ENCODE measurements around the gene PMP22. TPM values are rescaled to one million over a fixed set of nuclear protein-coding genes. Genes with fewer than 3 reads are reported as not detected.

PMP22 gene
- total and polyA plus RNA-seq, 2 donors from 2014 or later, result 37.0 to 73.6 TPM

- TF ChIP-seq CTCF (IDR thresholded peaks at IDR 0.05; ENCODE audit: borderline replicate concordance, extremely low read depth, insufficient read depth), result no peak
- FAIRE-seq (no peak), DNase-seq (peak in 1 of 5 donors; percentile 81)
- H3K4me1 ChIP-seq (ENCODE audit: control insufficient read depth in 2 of 3, insufficient read depth in 2 of 3, low read depth in 1 of 3, low read length in 3 of 3), result peaks cover 0 to 6% (median 0%) of the 10 kb centered on the region in 3 donors
- no peak overlapping the region for H3K27ac ChIP-seq (ENCODE audit: low read depth in 2 of 2, low read length in 2 of 2)
- H3K4me3 ChIP-seq (ENCODE audit: low read length in 3 of 3), result no peak overlapping the region
- peaks cover 5% of the 10 kb centered on the region for H3K27me3 ChIP-seq (ENCODE audit: control insufficient read depth, insufficient read depth, low read length)
- H3K9me3 ChIP-seq (ENCODE audit: control insufficient read depth in 2 of 3, insufficient read depth in 1 of 3, low read length in 3 of 3), result no peaks in the 10 kb centered on the region
- intact Hi-C loops (cut with DNase I), result no loop called here
- H3K9ac ChIP-seq (ENCODE audit: low read length in 3 of 3), result no peak overlapping the region
- no peaks in the 10 kb centered on the region for H3K36me3 ChIP-seq (ENCODE audit: control insufficient read depth in 2 of 3, insufficient read depth in 3 of 3, low read length in 3 of 3)
These were observed 584 bp downstream of the PMP22 start for GRCh38 chr17:15264542-15264941.

GRCh38 chr17:15263680-15264079 lies 1.4 kb downstream of the PMP22 start:
- Histone ChIP-seq H3K27ac (ENCODE audit: low read depth in 2 of 2, low read length in 2 of 2) (no peak overlapping the region), H3K27me3 (ENCODE audit: control insufficient read depth, insufficient read depth, low read length) (peaks cover 5% of the 10 kb centered on the region), H3K9me3 (ENCODE audit: control insufficient read depth in 2 of 3, insufficient read depth in 1 of 3, low read length in 3 of 3) (no peaks in the 10 kb centered on the region), H3K9ac (ENCODE audit: low read length in 3 of 3) (no peak overlapping the region), H3K4me3 (ENCODE audit: low read length in 3 of 3) (peak overlapping the region in 1 of 3 donors; percentile 89), H3K36me3 (ENCODE audit: control insufficient read depth in 2 of 3, insufficient read depth in 3 of 3, low read length in 3 of 3) (no peaks in the 10 kb centered on the region), H3K4me1 (ENCODE audit: control insufficient read depth in 2 of 3, insufficient read depth in 2 of 3, low read depth in 1 of 3, low read length in 3 of 3) (peaks cover 0 to 9% (median 3%) of the 10 kb centered on the region in 3 donors)
- no peak for FAIRE-seq
- intact Hi-C loops (cut with DNase I), result no loop called here
- no peak for TF ChIP-seq CTCF (IDR thresholded peaks at IDR 0.05; ENCODE audit: borderline replicate concordance, extremely low read depth, insufficient read depth)
- no peak for DNase-seq

- intact Hi-C loops (cut with DNase I), result no loop called here
- Histone ChIP-seq H3K4me3 (ENCODE audit: low read length in 3 of 3) (peak overlapping the region in 2 of 3 donors; percentile 34 to 89), H3K4me1 (ENCODE audit: control insufficient read depth in 2 of 3, insufficient read depth in 2 of 3, low read depth in 1 of 3, low read length in 3 of 3) (peaks cover 0 to 9% (median 3%) of the 10 kb centered on the region in 3 donors), H3K27me3 (ENCODE audit: control insufficient read depth, insufficient read depth, low read length) (peaks cover 5% of the 10 kb centered on the region), H3K36me3 (ENCODE audit: control insufficient read depth in 2 of 3, insufficient read depth in 3 of 3, low read length in 3 of 3) (no peaks in the 10 kb centered on the region), H3K27ac (ENCODE audit: low read depth in 2 of 2, low read length in 2 of 2) (peak overlapping the region; percentile 83 to 86), H3K9me3 (ENCODE audit: control insufficient read depth in 2 of 3, insufficient read depth in 1 of 3, low read length in 3 of 3) (no peaks in the 10 kb centered on the region), H3K9ac (ENCODE audit: low read length in 3 of 3) (peak overlapping the region in 1 of 3 donors; percentile 86)
- FAIRE-seq, result no peak
- DNase-seq, result peak; percentile 77 to 94 (median 82)
- TF ChIP-seq CTCF (IDR thresholded peaks at IDR 0.05; ENCODE audit: borderline replicate concordance, extremely low read depth, insufficient read depth), result no peak
These were observed 1.9 kb downstream of the PMP22 start for GRCh38 chr17:15263206-15263579.
